Suppressor macrophage (primary cell): ENCODE data around the gene PRM3.

Experiments
- DNase-seq, 4 experiments: peaks; one replicate each; pipeline ENCODE4 v3.0.0-alpha.2; 2020 to 2022

PRM3 gene

DNA sequence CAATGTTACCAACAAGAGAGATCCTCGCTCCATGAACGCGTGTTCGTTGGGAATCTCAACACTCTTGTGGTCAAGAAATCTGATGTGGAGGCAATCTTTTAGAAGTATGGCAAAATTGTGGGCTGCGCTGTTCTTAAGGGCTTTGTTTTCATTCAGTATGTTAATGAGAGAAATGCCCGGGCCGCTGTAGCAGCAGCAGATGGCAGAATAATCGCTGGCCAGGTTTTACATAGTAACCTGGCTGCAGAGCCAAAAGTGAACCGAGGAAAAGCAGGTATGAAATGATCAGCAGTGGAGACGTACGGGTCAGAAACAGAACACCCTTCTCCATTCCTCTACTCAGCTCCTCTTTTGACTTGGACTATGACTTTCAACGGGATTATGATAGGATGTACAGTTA is 30.8 kb downstream of the PRM3 start:
- DNase-seq = no peak

DNA sequence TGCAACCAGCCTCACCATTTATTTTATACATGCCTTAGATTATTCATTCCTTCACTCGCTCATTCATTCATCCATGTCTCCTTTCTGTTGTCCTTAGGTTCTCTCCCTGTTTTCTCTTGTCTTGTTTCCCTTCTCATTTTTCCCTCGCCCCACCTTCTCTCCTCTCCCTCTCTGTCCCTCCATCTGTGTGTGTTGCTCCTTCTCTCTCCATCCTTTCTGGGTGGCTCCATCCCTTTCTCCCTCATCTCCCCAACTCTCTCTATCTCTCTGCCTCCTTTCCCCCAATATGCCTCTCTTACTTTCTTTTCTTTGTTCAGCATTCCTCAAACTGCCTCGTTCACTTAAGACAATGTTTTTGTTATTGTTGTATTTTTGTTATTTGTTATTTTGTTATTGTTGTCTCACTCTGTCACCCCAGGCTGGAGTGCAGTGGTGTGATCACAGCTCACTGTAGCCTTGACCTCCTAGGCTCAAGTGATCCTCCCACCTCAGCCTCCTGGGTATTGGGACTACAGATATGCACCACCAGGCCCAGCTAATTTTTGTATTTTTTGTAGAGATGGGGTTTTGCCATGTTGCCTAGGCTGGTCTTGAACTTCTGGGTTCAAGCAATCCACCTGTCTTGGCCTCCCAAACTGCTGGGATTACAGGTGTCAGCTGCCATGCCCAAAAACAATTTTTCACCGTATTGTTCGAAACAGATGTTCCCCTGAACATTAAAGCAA is 31.8 kb downstream of the PRM3 start:
- no peak for DNase-seq

DNA sequence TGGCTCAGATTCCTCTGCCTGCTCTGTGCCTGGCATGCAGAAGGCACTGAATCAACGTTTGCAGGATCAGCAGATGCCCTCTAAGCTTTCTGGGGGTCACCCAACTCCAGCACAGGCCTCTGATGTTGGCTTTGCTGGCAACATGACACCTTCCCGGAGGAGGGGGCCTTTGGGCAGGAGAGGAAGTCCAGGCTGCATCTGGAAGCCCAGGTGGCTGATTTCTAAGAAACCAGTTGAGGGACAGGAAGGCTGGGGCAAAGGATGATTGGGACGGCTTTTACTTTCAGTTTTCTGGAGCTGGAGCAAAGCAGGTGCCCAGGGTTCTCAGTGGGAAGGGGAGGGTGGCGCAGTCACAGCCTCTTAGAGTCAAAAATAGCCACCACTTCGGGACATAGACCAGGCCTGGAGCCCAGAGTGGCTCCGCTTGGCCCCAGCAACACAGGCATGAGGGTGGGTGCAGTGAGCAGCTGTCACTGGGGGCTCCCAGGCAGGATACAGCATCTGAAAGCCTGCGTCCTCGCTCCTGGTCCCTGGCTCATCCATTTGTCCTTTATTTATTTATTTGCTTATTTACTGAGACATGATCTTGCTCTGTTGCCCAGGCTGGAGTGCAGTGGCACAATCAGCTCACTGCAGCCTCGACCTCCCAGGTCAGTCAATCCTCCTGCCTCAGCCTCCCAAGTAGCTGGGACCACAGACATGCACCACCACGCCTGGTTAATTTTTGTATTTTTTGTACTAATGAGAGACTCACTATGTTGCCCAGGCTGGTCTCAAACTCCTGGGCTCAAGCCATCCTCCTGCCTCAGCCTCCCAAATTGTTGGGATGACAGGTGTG is 32.6 kb downstream of the PRM3 start:
- DNase-seq = no peak

DNA sequence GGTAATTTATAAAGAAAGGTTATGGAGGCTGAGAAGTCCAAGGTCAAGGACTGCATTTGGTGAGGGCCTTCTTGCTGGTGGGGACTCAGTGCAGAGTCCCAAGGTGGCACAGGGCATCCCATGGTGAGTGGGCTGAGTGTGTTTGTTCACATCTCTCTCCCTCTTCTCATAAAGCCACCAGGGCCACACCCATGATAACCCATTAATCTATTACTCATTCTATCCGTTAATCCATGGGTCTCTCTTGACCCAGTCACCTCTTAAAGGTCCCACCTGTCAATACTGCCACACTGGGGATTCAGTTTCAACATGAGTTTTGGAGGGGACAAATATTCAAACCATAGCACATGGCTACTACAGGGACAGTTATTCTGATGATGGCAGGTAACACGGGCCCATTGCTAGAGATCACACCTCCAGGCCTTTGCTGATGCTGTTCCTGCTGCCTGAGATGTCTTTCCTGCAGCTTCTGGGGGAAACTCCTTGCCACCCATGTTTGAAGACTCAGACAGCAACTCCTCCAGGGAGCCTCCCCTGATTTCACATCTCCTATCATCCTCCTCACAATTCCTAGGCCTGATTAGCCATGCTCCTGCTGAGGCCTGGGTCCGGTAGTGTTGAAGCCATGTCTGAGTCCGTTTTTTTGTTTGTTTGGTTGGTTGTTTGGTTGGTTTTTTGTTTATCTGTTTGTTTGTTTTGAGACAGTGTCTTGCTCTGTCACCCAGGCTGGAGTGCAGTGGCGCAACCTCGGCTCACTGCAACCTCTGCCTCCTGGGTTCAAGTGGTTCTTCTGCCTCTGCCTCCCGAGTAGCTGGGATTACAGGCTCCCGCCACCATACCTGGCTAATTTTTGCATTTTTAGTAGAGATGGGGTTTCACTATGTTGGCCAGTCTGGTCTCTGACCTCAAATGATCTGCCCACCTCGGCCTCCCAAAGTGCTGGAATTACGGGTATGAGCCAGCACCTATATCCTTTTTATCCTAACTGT is 33.5 kb downstream of the PRM3 start:
- no peak for DNase-seq

DNA sequence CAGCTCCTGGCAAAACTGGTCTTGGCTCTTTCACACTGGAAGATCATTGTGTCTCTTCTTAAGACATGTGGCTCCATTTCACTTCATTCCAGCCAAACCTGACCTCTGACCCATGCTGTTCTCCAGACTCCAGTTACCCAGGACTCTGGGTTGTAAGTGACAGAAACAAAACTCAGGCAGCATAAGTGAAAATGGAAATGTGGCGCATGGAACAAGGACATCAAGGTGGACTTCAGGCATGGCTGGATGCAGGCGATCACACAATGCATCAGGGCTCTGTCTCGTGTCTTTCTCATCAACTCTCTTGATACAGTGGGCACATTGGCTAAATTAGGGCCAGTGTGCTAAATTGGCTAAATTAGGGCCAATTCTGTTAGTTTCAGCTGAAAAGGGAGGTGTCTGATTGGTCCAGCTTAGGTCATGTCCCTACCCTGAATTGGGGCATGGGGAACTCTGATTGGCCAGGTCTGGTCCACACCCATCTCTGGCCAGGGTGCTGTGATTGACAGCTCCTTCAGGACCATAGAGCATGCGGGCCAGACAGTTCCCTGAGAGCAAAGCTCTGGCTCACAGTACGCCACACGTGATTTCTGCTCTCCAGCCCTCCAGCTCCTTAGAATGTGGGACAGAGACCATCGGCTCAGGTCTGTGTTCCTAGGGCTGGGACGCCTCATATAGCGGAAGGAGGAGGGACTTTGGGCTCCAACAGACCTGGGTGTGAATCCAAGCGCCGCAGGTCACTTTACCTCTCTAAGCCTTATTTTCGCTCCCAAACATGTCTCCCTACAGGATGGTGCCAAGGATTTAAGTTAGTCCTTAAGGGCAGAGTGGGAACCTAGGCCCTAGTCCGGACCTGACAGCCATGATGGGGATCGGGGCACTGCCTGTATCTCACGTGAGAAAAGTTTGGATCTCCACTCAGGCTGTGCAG is 34.9 kb downstream of the PRM3 start:
- no peak for DNase-seq

DNA sequence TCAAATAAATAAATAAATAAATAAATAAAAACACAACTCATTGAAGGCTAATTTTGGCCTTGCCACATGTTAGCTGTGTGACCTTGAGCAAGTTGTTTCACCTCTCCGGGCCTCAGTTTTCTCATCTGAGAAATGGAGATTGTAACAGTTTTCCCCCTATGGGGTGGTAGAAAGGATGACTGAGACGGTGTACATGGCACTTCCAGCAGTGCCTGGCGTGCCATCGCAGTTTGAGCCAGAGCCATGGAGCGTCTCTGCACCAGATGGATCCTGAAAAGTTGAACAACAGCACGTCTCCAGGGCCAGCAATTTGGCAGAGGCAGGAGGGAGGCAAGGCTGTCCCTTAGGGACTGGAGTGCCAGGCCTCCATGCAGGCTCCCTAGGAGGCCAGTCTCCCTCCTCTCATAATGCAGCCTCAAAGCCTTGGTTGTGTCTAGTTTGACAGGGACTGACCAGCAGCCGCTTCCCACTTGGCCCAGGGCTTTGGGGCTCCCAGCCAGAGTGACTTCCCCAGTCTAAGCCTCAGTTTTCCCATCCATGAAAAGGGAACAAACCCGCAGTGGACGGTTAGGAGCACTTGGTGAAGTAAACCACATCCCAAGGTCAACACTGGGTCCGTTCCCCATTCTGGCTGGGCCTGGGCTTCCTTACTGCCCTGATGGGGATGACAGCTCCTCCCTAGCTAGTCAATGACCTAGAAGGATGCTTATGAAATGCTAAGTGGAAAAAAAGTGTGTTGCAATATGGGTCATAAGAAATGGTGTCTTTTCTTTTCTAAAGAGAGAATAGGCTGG is 36.8 kb downstream of the PRM3 start:
- DNase-seq = peak; percentile 81 to 94 (median 90)

DNA sequence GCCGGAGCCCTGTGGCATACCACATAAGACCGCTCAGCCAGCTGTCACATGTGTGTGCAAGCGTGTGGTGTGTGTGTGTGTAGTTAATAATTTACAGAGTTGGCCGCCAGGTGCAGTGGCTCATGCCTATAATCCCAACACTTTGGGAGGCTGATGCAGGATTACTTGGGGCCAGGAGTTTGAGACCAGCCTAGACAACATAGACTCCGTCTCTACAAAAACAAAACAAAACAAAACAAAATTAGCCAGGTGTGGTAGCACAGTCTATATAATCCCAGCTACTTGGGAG is 37.8 kb downstream of the PRM3 start:
- no peak for DNase-seq

DNA sequence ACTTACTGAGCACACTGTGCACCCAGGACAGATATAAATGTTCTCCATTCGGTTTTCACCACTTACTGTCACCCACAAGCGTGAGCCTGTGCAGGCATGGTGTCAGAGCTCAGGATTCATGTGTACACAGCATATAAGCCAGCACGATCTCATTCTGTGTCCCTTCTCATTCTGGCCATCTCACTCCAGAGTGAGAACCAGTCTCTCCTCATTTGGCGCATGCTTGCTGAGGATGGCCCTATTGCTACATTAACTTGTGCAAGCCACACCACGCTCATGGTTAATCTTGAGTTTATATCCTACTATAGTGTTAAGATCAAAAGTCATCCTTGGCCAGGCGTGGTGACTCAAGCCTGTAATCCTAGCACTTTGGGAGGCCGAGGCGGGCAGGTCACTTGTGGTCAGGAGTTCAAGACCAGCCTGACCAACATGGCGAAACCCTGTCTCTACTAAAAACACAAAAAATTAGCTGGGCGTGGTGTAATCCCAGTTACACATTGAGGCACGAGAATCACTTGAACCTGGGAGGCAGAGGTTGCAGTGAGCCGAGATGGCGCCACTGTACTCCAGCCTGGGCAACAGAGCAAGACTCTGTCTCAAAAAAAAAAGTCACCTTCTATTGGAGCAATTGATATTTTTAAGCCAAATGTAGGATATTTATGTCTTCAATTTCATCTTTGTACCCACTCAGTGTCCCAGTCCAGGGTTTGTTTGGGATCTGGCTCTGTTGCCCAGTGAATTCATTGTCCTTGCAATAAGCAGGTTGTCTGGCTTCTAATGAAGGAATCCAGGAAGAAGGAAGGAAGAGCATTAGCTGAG is 38.3 kb downstream of the PRM3 start:
- peak; percentile 17 to 70 (median 44) for DNase-seq

DNA sequence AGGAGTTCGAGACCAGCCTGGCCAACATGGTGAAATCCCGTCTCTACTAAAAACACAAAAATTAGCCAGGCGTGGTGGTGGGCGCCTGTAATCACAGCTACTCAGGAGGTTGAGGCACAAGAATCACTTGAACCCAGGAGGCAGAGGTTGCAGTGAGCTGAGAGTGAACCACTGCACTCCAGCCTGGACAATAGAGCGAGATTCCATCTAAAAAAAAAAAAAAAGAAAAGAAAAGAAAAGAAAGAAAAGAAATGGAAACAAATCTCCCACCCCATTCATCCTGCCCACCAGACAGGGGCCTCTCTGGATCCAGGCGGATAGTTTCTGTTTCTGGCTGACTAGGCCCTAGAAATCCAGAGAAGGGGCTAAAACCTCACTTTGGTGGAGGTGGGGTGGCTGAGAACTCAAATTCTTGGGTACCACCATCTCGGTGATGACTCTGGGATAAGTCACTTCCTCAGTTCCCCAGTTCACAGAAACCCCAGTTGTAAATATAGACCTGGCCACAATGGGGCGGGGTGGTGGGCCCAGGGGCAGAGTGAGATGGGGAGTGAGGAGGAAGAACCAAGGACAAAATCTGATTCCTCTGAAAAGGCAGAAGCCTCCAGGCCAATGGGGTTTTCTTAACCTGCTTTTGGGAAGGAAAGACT is 39.6 kb downstream of the PRM3 start:
- peak in 1 of 4 experiments; percentile 15 for DNase-seq

DNA sequence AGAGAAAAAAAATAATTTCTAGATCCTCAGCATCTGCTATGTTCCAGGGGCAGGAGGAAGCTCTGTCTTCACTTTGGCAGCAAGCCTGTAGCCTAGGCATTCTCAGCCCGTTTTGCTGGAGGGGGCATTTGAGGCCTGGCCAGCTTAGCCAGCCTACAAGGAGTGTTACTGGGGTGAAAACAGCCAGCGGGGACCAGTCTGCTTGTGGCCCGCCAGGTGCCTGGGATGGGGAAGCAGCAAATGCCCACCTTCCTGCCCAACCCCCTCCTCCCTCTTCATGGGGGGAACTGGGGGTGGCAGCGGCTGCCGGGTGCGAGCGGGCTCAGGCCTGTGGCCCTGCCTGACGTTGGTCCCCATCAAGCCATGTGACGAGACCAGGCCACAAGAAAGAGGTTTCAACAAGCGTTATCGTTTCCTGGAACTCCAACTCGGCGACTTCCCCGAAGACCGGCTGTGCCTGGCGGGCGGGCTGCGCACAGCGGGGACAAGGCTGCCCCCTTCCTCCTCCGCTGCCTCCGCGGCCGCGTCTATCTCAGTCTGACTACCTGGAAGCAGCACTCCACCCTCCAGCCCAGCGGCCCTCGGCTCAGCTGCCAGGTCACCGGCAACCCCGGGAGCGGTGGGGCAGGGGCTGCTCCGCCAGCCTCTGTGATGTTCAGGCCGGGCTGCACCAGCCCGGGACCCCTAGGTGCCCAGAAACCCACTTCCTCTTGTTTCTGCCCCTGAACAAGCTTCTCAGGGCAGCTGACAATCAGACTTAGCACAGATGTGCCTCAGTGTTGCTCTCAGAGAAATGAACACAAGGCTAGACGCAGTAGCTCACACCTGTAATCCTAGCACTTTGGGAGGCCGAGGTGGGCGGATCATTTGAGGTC is 40.3 kb downstream of the PRM3 start:
- peak in 3 of 4 experiments; percentile 19 to 54 (median 47) for DNase-seq

DNA sequence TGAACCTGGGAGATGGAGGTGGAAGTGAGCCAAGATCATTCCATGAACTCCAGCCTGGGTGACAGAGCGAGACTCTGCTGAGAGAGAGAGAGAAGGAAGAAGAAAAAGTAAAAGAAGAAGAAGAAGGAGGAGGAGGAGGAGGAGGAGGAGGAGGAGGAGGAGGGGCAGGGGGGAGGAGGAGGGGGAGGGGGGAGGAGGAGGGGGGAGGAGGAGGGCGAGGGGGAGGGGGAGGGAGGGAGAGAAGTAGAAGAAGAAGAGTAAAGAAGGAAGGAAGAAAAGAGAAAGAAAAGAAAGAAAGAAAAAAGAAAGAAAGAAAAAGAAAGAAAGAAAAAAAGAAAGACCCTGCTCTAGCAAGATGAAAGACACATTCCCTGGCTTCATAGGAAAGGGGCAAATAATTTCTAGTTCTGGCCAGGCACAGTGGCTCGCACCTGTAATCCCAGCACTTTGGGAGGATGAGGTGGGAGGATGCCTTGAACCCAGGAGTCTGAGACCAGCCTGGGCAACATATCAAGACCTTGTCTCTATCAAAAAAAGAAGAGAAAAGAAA is 41.1 kb downstream of the PRM3 start:
- no peak for DNase-seq

DNA sequence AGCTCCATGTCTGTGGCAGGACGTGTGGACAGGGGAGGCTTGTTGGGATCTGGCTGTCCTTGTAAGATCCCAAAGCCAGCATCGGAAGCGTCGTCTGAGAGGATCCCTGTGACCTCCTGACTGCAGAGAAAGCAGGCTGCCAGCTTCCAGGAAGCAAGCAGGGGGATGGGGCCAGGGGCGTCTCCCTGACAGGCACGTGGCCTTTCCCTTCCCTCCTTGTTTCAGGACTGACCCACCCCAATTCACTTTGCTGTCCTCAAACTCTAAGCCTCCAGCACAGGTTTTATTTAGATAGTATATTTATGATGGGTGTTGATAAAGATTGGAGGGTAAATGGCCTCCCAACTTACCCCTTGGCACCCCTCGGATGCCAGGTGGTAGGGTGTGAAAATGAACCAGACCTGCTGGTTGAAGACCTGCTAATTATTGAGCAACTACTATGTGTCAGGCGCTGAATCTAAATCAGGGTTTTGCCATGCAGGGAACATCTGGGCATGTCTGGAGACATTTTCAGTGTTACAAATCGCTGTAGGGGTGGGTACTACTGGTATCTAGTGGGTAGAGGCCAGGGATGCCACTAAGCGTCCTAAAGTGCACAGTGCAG is 42.0 kb downstream of the PRM3 start:
- DNase-seq = no peak

DNA sequence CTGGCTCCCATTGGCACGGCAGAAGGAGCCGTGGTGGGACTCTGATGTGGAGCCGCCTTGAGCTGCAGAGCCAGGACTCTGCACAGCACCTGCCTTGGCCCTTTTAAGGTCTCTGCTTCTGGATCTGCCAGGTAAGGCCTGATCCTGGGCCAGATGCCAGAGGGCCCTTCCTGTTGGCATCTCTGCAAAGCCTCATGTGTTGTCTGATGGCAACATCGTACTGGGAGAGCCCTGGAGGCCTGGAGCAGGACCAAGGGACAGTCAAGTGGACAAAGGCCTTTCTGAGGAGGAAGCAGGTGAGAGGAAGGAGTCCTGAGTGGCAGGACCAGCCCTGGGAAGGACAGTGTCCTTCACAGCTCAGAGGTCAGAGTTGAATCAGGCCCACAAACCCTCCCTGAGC is 43.5 kb downstream of the PRM3 start:
- DNase-seq = no peak

DNA sequence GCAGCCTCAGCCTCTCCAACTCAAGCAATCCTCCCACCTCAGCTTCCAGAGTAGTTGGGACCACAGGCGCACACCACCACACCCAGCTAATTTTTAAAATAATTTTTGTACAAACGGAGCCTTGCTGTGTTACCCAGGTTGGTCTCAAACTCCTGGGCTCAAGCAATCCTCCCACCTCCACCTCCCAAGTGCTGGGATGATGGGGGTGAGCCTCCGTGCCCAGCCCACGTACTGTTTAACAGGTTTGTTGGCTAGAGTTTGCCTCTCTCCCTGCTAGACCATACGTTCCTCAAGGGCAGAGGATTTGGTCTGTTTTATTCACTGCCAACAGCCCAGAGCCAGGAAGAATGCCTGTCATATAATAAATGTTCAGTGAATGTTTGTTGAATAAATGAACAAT is 44.0 kb downstream of the PRM3 start:
- no peak for DNase-seq

DNA sequence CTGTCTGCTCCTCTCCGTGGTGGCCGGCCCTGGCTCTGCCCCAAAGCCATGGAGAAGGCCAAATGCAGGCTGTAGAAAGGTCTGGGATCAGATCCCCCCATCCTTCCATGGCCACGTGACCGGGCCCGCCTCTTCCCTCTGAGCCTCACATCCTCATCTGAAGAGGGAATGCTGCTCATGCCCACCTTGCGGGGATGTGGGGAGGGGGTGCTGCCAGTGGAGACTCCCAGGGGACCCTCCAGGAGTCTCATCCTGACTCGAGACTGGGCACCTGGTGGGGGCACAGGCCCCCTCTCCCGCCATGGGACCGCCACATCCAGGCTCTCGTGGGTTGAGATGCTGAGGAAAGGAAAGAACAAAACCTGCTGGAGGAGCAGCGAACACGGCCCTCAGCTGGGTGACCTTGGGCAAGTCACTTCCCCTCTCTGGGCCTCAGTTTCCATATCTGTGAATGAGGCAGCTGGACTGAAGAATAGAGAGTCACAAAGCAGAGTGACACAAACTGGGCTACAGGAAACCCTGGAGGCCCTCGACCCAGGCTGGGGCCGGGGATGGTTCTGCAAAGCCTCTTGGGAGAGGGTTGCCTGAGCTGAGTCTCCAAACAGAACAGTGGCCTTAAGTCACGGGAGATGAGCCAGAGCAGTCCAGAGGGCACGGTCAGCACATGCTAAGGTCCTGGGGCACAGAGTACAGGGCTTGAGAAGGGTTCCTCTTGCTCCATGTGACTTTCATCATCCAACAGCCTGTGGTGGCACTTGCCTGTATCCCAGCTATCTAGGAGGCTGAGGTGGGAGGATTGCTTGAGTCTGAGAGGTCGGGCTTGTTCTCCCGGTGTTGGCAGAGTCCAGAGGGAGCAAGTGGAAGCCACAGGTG is 47.5 kb downstream of the PRM3 start:
- no peak for DNase-seq

DNA sequence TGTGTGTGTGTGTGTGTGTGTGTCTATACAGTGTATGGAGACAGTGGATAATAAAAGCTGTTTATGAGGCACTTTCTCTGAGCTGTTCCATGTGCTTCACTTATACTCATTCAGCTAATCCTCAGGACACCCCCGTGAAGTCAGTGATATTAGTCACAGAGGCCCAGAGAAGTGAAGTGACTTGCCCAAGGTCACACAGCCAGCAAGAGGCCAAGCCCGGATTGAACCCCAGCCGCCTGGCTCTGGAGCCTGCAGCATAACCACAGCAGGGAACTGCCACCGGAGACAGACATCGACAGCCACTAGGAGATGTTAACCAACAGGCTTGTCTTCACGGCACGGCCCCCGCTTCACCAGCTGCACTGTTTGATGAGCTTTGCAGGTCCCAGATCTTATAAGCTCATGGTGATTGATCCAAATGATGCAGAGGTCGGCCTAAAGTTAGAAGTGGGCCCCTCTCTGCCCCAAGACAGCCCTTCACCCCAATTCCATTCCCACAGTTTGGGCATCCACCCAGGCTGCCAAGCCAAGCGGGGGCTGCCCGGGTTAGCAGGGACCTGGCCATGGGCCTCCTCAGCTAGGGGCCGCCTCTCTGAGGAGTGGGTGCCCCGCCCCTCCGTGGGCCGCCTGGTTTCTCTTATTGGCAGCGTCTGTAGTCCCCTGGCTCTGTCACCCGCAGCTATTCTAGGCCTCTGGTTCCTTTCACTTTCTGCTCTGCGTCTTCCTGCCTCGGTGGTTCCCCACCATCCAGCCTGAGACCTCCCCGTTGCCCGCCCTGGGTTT is 48.3 kb downstream of the PRM3 start:
- DNase-seq = peak in 2 of 4 experiments; percentile 16 to 40
